ENCODE data around the gene R3HDM2.

Gene R3HDM2

DNA sequence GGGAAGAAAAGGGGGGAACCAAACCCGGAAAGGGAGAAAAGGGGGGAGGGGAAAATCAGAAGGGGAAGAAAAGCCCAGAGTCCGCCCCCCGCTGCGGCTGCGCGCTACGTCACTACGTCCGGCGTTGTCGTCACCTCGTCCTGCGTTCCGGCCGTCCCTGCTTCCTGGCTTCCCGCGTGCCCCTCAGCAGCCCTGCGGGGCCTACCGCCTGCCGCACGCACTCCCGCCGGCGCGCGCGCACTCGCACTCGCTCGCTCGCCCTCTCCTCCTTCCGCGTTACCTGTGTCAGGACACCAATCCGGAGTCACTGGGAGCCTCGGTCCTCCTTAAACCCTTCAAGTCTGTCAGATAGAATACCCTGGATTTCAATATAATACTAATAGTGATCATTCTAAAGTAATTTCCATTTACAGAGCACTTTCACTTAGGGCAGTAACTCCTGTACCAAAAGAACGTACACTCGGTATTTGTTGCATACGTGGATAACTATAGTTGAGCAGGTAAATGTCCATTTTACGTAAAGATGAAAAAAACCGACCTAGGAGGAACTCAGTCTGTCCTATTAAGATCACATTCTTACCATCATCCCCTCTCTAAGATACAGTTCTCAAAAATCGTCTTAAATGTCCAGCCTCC, at the start of gene R3HDM2:
Gene R3HDM2, minus strand, starts transcription at position 113 of the 636 bp plus-strand sequence. CDS start 120,615 bp downstream, outside the sequence.
- peak; percentile 99 for DNase-seq

DNA sequence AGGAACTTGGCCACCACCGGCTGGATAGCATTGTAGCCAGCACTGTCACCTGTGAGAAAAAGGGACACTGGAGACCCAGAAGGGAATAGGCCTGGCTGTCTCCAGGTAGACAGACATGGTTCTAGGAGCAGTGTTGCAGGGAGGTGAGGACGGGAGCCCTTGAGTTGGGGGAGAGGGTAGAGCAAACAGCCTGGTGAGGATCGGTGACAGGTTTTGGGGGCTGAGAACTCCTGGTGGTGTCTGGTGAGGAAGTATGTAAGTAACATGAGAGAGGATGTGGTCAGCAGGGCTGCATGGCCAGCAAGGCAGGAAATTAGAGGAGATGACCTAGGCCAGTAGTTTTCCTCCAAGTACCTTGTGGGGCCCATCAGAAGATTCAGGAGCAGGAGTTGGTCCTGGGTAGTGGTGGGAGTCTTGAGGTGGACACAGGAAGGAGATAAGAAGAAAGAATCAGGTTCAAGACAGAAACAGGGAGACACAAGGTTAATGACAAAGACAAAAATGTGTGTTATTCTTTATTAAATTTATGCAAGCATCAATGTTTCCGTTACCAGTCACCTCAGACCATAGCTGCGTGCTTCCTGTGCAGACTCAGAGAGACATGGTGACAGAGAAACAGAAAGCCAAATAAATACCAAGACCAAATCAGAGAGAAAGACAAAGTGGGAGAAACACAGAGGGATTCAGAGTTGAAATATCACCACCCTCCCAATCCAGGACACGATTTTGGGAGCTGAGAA, 48.7 kb upstream of the R3HDM2 start, which contains the start of gene ARHGAP9:
Gene ARHGAP9, minus strand, starts transcription at position 491 of the 740 bp plus-strand sequence. Its CDS starts 460 bp downstream, at position 31.
- DNase-seq: peak; percentile 65

DNA sequence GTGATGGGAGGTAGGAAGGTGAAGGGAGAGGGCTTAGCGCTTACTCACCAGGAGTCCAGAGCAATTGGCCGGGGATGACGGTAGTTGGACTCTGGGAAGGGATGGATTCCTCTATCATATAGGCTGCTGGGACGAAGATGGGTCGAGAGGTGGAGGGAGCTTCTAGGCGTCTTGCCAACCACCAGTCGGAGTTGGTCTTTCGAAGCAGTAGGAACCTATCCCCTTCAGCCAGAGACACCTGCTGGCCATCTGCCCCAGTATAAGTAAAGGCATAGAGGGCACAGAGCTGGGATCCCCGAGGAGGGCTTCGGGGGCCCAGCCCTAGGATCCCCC, 48.2 kb upstream of the R3HDM2 start:
- DNase-seq: no peak

GRCh38 chr12:57477710-57478681, 47.2 kb upstream of the R3HDM2 start:
- peak; percentile 82 for DNase-seq

- no peak for DNase-seq
Observed at GRCh38 chr12:57476993-57477709, 46.3 kb upstream of the R3HDM2 start.

DNA sequence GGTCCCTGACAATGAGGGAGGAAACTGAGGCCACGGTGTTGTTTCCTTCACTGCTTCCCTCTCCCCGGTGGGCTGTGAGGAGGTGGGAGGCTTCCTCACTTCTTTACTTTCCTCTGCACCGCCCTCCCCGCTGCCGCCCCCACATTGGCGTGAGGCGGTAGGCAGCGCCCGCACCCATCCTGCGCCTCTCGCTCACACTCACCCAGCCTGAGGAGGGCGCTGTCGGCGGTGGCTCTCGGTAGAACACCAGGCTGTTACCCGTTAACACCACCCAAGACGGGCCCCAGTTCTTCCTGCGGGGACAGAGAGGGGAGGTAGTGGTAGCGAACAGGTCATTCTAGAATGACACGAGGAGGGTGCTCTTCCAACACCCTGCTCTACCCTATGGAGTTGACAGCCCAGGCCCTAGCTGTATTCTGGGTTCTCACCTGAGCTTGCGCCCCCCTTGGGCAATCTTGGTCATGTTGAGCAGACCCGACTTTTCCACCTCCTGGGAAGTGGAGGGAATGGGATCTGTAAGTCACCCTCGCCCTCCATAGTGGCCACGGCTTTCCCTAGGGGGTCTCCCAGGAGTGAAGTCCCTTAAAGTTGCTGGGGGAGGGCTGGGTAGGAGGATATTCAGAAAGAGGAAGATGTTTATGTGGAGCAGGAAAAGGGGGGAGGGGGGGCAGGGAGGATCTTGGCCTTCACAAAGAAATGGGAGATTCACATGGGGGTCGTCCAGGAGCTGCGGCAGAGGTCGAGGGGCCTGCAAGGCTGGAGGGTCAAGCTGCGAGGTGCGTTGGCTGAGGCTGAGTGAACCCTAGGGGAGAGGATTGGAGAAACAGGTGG, 45.5 kb upstream of the R3HDM2 start:
- peak; percentile 87 for DNase-seq

GRCh38 chr12:57475271-57476161, 44.7 kb upstream of the R3HDM2 start:
- DNase-seq: peak; percentile 49

GRCh38 chr12:57474862-57475261, 44.0 kb upstream of the R3HDM2 start:
- DNase-seq: no peak

DNA sequence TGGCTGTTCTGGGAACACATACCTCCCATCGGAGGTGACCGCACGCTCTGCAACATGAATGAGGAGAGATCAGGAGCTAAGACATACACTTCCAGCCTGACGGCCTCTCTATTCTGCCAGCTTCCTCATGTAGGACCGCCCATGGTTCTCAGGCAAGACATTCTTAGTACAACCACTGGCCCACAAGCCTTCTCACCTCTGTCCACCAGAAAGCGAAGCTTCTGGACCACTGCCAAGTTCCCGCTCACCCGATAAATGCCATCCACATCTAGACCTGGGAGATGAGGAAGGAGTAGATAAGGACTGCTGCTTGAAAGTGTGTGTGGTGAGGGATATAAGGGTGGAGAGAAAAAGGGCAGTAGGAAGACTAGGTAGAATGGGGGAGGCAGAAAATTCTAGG, 43.6 kb upstream of the R3HDM2 start:
- no peak for DNase-seq

- no peak for DNase-seq
Observed at GRCh38 chr12:57473886-57474285, 43.0 kb upstream of the R3HDM2 start.

DNA sequence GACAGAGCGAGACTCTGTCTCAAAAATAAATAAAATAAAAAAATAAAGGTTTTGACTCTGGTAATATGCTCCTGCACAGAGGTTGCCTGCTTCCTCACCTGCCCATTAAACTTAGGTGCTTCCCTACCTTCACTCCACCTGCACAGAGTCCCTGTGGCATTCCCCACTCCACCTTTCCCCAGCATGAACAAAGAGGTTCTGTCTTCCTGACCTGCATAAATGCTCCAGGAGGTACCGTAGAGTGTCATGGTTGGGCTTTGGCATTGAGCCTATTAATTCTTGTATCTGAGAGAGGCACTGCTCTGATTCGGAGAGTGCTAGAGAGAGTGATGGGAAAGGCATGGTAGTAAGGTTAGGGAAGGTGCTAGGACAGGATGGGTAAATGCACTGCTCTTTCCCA, 42.5 kb upstream of the R3HDM2 start:
- DNase-seq: no peak

GRCh38 chr12:57472391-57472790, 41.5 kb upstream of the R3HDM2 start:
- DNase-seq: no peak

DNA sequence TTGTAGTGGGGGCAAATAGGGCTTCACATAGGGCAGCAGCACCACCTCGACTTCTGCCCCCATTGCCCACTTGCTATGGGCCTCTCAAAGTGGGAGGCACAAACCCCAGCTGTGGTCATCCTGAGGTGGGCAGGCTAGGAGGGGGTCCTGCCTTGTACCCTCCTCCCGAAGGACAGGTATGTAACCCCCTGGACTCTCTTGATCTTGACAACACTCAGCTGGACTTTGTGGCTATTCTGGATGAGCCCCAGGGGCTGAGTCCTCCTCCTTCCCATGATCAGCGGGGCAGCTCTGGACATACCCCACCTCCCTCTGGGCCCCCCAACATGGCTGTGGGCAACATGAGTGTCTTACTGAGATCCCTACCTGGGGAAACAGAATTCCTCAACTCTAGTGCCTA, 40.8 kb upstream of the R3HDM2 start:
- DNase-seq: no peak

GRCh38 chr12:57470970-57471656, 40.3 kb upstream of the R3HDM2 start:
- DNase-seq: no peak

GRCh38 chr12:57470286-57470969, 39.6 kb upstream of the R3HDM2 start:
- DNase-seq: no peak

DNA sequence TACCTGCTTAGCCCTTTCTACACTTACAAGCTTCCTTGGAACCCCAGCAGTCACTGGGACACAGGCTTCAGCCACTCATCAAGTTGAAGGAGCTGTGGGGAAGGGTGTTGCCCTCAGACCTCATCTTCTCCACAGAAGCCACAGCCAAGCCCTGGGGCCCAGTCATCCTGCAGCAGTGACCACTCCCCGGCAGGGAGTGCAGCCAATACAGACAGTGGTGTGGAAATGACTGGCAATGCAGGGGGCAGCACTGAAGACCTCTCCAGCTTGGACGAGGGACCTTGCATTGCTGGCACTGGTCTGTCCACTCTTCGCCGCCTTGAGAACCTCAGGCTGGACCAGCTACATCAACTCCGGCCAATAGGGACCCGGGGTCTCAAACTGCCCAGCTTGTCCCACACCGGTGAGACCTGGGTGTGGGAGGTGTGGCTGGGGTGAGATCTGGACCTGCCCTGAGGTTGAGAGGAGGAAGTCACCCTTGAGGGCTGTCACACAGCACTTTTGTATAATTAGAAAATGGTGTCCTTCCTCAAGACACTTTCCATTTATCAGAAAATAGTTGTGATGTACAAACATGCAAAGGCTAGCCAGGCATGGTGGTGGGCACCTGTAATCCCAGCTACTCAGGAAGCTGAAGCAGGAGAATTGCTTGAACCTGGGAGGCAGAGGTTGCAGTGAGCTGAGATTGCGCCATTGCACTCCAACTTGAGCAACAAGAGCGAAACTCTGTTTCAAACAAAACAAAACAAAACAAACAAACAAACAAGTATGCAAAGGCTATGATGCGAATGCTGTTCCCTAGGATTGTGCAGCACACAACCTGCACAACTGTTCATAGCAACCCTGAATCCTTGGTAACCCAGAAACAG, 38.7 kb upstream of the R3HDM2 start:
- peak; percentile 53 for DNase-seq

- no peak for DNase-seq
Observed at GRCh38 chr12:57467915-57468314, 37.1 kb upstream of the R3HDM2 start.

DNA sequence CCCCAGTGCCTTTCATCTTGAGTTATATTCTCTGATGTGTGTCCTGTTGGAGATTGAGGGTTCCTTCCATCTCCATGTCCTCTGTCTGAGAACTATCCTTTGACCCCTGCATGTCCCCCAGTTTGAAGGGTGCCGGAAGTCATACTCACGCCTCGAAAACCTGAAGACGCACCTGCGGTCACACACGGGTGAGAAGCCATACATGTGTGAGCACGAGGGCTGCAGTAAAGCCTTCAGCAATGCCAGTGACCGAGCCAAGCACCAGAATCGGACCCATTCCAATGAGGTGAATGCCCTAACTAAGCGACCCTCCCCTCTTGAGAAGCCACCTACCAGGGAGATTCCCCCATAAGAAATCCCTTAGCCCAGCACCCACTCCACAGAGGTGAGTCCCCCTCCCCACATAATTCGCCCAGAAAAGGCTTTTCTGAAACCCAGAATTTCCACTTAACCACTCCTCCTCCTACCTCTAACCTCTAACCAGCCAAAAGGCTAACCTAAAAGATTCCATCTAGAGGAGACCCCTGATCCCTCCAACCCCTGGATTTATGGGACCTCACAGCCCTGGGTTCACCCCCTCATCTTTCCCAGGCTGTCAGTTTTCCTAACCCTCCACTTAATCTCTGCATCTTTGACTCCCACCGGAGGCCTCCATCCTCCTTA, 36.5 kb upstream of the R3HDM2 start:
- DNase-seq: no peak
